Keratinocyte (primary cell): Measurements from ENCODE around the gene DVL1. TPM values are rescaled to one million over a fixed set of nuclear protein-coding genes. Genes with fewer than 3 reads are reported as not detected.

Experiments used
- DNase-seq: peaks from one replicate; pipeline ENCODE4 v3.0.0-alpha.2; 2011; ENCODE audit warnings: low read depth, missing footprints, low spot score
- FAIRE-seq: peaks from 2 replicates; lab custom pipeline; 2011; peaks lifted over from hg19 to GRCh38; lab: Jason Lieb, UNC
- H2AFZ ChIP-seq: 2 replicates; pipeline ENCODE4 v1.6.0; 2012; ENCODE audit warnings: low read length, control low read depth, inconsistent platforms; ENCODE audit not compliant: control insufficient read depth
- H3K27ac ChIP-seq: 2 replicates; pipeline ENCODE4 v1.5.1; 2011; ENCODE audit warnings: low read length; ENCODE audit not compliant: control insufficient read depth, insufficient read depth
- H3K27me3 ChIP-seq: 3 replicates; pipeline ENCODE4 v1.6.0; 2011; ENCODE audit warnings: low read length; ENCODE audit not compliant: control insufficient read depth, insufficient read depth; ENCODE audit errors: extremely low read depth
- H3K36me3 ChIP-seq, 2 experiments: 2 replicates in 1 of 2; 3 replicates in 1 of 2; pipeline ENCODE4 v1.5.1; 2011; ENCODE audit warnings: low read length in 2 of 2, mild to moderate bottlenecking in 1 of 2; ENCODE audit not compliant: control insufficient read depth in 2 of 2, insufficient read depth in 2 of 2; ENCODE audit errors: extremely low read depth in 1 of 2
- H3K4me1 ChIP-seq: 3 replicates; pipeline ENCODE4 v1.5.1; 2011; ENCODE audit warnings: low read length; ENCODE audit not compliant: control insufficient read depth, insufficient read depth; ENCODE audit errors: extremely low read depth
- H3K4me2 ChIP-seq: 3 replicates; pipeline ENCODE4 v1.6.0; 2011; ENCODE audit warnings: low read depth, low read length; ENCODE audit not compliant: control insufficient read depth, insufficient read depth; ENCODE audit errors: extremely low read depth
- H3K4me3 ChIP-seq, 3 experiments: fragments of 200-600 bp in 1 of 3; sonication (generic) in 1 of 3; 2 replicates in 2 of 3; 3 replicates in 1 of 3; pipeline ENCODE4 v1.5.1; 2011 to 2016; ENCODE audit warnings: low read length in 3 of 3, mild to moderate bottlenecking in 3 of 3, control low read depth in 2 of 3, inconsistent platforms in 1 of 3, low read depth in 1 of 3, mixed read lengths in 1 of 3, mixed run types in 1 of 3, moderate library complexity in 1 of 3; ENCODE audit not compliant: control insufficient read depth in 2 of 3, insufficient read depth in 2 of 3; ENCODE audit errors: extremely low read depth in 1 of 3
- H3K79me2 ChIP-seq: 2 replicates; pipeline ENCODE4 v1.6.0; 2012; ENCODE audit warnings: low read length; ENCODE audit not compliant: control insufficient read depth, insufficient read depth
- H3K9ac ChIP-seq: 3 replicates; pipeline ENCODE4 v1.6.0; 2011; ENCODE audit warnings: low read length; ENCODE audit not compliant: control insufficient read depth, insufficient read depth; ENCODE audit errors: extremely low read depth
- H3K9me1 ChIP-seq: 3 replicates; pipeline ENCODE4 v1.6.0; 2011; ENCODE audit warnings: low read length; ENCODE audit not compliant: control insufficient read depth, insufficient read depth; ENCODE audit errors: extremely low read depth
- H3K9me3 ChIP-seq: 2 replicates; pipeline ENCODE4 v1.5.1; 2012; ENCODE audit warnings: low read depth, low read length; ENCODE audit not compliant: control insufficient read depth
- H4K20me1 ChIP-seq: 3 replicates; pipeline ENCODE4 v1.6.0; 2011; ENCODE audit warnings: low read length; ENCODE audit not compliant: control insufficient read depth, insufficient read depth; ENCODE audit errors: extremely low read depth
- CTCF ChIP-seq, 3 experiments: IDR thresholded peaks in 1 of 3; conservative IDR thresholded peaks in 1 of 3; optimal IDR thresholded peaks in 1 of 3; 2 replicates in 2 of 3; 3 replicates in 1 of 3; pipeline versions ENCODE3 to v1.5.1; 2011; ENCODE audit warnings: low read length in 3 of 3, mild to moderate bottlenecking in 3 of 3, moderate library complexity in 2 of 3, control low read depth in 1 of 3, inconsistent platforms in 1 of 3; ENCODE audit not compliant: insufficient read depth in 2 of 3; ENCODE audit errors: extremely low read depth in 1 of 3
- EZH2 ChIP-seq: IDR thresholded peaks from one replicate; pipeline ENCODE4 v1.6.1; 2012; ENCODE audit warnings: inconsistent platforms, mild to moderate bottlenecking, low read length, moderate library complexity
- dilution Hi-C: fragments of 300-500 bp; cut with MboI; formaldehyde crosslinking; loops from one replicate; pipeline ENCODE4 v1.7.0; 2020; ENCODE audit warnings: low sequenced_read_pairs; ENCODE audit not compliant: extremely low pct_ligation_motif_present
- polyA plus RNA-seq, 5 experiments: library from polyadenylated mRNA; depleted of rRNA in 3 of 5; stranded (reverse) in 3 of 5; stranded (forward) in 1 of 5; unstranded in 1 of 5; fragments of >200 nt; gene quantifications; 1 replicate in 1 of 5; 2 replicates in 3 of 5; 3 replicates in 1 of 5; pipeline versions ENCODE4 v1.2.1 to v1.2.3, GENCODE V29; 2011 to 2012; ENCODE audit warnings: missing spikeins in 2 of 5, low read depth in 1 of 5, low replicate concordance in 1 of 5

Gene DVL1
- polyA plus RNA-seq, 1 donor (not counting 4 experiments of a cell fraction or from before 2014, with no cell fraction given), result 31.6 TPM

- peak overlapping the region; percentile 91 for H3K27ac ChIP-seq
- H3K4me2 ChIP-seq, result peak overlapping the region; percentile 71
- H3K9me3 ChIP-seq, result no peaks in the 10 kb centered on the region
- H3K9ac ChIP-seq, result peak overlapping the region; percentile 68
- H3K27me3 ChIP-seq, result no peaks in the 10 kb centered on the region
- DNase-seq, result no peak
- H3K36me3 ChIP-seq, result no peaks in the 10 kb centered on the region
- TF ChIP-seq EZH2 (no peak), CTCF (optimal IDR thresholded peaks at IDR 0.05 in 1 of 3, IDR thresholded peaks at IDR 0.05 in 1 of 3, conservative IDR thresholded peaks at IDR 0.05 in 1 of 3; ENCODE audit: extremely low read depth in 1 of 3, insufficient read depth in 2 of 3, low read length in 3 of 3) (no peak)
- FAIRE-seq, result peak; percentile 34
- peak overlapping the region; percentile 3 for H2AFZ ChIP-seq
- peaks cover 22% of the 10 kb centered on the region for H3K79me2 ChIP-seq
- dilution Hi-C loops, result no loop called here
- H4K20me1 ChIP-seq, result no peaks in the 10 kb centered on the region
- H3K4me3 ChIP-seq, result peak overlapping the region; percentile 21 to 54 (median 53)
- H3K9me1 ChIP-seq, result no peaks in the 10 kb centered on the region
- H3K4me1 ChIP-seq, result peaks cover 52% of the 10 kb centered on the region
These were observed 44.6 kb downstream of the DVL1 start for GRCh38 chr1:1304331-1305299.

GRCh38 chr1:1303736-1304135 lies 45.5 kb downstream of the DVL1 start:
- dilution Hi-C loops, result no loop called here
- H3K4me2 ChIP-seq, result peak overlapping the region; percentile 71
- no peaks in the 10 kb centered on the region for H4K20me1 ChIP-seq
- peaks cover 0 to 1% of the 10 kb centered on the region in 2 experiments for H3K36me3 ChIP-seq
- peaks cover 46% of the 10 kb centered on the region for H3K4me1 ChIP-seq
- H3K9me3 ChIP-seq, result no peaks in the 10 kb centered on the region
- peak overlapping the region; percentile 91 for H3K27ac ChIP-seq
- no peak overlapping the region for H3K4me3 ChIP-seq
- H3K9ac ChIP-seq, result peak overlapping the region; percentile 68
- no peaks in the 10 kb centered on the region for H3K9me1 ChIP-seq
- DNase-seq, result no peak
- H3K79me2 ChIP-seq, result peaks cover 15% of the 10 kb centered on the region
- no peak for FAIRE-seq
- TF ChIP-seq CTCF (optimal IDR thresholded peaks at IDR 0.05 in 1 of 3, IDR thresholded peaks at IDR 0.05 in 1 of 3, conservative IDR thresholded peaks at IDR 0.05 in 1 of 3; ENCODE audit: extremely low read depth in 1 of 3, insufficient read depth in 2 of 3, low read length in 3 of 3) (no peak), EZH2 (no peak)
- no peaks in the 10 kb centered on the region for H3K27me3 ChIP-seq
- H2AFZ ChIP-seq, result no peak overlapping the region
